Mesothelial cell of epicardium (in vitro differentiated cells): ENCODE results near the gene MTMR3. TPM values are rescaled to one million over a fixed set of nuclear protein-coding genes. Genes with fewer than 3 reads are reported as not detected.

Experiments used
- DNase-seq, 2 experiments: peaks; one replicate each; pipeline ENCODE4 v3.0.0; 2021; ENCODE audit warnings: low spot score in 2 of 2; ENCODE audit not compliant: unreplicated experiment in 2 of 2
- H3K27ac Mint-ChIP-seq: 2 replicates; pipeline ENCODE4 v1.8.0; 2021; ENCODE audit warnings: mixed read lengths
- H3K27me3 Mint-ChIP-seq: 2 replicates; pipeline ENCODE4 v1.8.0; 2021; ENCODE audit warnings: low read depth, mixed read lengths
- H3K36me3 Mint-ChIP-seq: 2 replicates; pipeline ENCODE4 v1.8.0; 2021; ENCODE audit warnings: mixed read lengths
- H3K4me1 Mint-ChIP-seq: 2 replicates; pipeline ENCODE4 v1.8.0; 2021; ENCODE audit warnings: mixed read lengths
- H3K4me3 Mint-ChIP-seq: 2 replicates; pipeline ENCODE4 v1.8.0; 2021; ENCODE audit warnings: mild to moderate bottlenecking, moderate library complexity, mixed read lengths
- H3K9me3 Mint-ChIP-seq: 2 replicates; pipeline ENCODE4 v1.8.0; 2021; ENCODE audit warnings: mixed read lengths
- CTCF ChIP-seq: fragments of 200-600 bp; sonication (generic); IDR thresholded peaks from one replicate; pipeline ENCODE4 v1.5.0; 2021; ENCODE audit warnings: antibody characterized with exemption; ENCODE audit not compliant: unreplicated experiment
- total RNA-seq: library from RNA; stranded (reverse); gene quantifications from 3 replicates; pipeline ENCODE4 v1.2.1, GENCODE V29; 2021

The MTMR3 gene
- total RNA-seq, 1 donor from 2014 or later: 58.7 TPM

DNA sequence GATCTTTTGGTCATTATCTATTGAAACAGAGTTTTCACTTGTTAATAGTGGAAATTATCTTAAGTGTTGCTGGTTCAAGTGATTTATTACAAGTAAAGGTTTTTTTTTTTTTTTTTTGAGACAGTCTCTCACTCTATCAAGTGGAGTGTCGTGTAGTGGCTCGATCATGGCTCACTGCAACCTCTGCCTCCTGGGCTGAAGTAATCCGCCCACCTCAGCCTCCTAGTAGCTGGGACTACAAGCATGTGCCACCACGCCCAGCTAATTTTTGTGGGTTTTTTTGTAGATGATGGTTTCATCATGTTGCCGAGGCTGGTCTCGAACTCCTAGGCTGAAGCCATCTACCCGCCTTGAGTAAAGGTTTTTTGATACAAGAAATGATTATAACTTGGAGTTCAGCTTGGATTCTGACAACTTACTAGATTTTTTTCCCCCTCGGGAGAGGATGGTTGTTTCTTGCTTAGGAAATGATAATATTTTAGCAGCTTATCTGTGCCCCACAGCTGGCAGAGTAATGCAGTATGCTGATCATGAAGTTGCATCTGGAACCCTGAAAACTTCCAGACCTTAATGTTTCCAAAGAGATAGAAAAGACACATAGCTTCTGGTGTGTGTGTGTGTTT is 68.9 kb downstream of the MTMR3 start:
- no peak for TF ChIP-seq CTCF
- Mint-ChIP-seq H3K4me3 (no peak overlapping the region), H3K4me1 (peaks cover 23% of the 10 kb centered on the region), H3K36me3 (no peaks in the 10 kb centered on the region), H3K27ac (no peak overlapping the region), H3K27me3 (no peaks in the 10 kb centered on the region), H3K9me3 (no peaks in the 10 kb centered on the region)
- no peak for DNase-seq

DNA sequence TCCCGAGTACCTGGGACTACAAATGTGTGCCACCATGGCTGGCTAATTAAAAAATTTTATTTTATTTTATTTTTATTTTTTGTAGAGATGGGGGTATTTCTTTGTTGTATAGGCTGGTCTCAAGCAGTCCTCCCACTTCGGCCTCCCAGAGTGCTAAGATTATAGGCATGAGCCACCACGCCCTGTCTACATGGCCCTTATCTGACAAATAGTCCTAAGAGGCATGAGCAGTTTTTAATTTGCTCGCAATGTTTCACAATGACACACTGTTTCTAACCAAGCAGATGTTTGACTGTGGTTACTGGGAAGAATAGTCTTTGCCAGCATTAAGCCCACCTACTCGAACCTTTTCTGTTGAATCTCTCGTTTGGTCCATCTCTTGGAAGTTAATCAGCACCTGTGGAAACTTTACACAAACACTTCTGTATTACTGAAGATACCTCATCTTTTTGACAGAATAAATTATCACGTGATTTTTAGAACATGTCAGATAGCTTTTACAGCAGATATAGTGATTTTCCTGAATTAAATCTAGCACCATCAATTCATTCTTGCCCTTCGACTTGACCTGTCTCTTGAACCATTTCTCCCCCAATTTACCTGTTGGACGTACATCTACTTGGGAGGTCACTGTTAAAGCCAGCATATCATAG is 71.4 kb downstream of the MTMR3 start:
- H3K4me1 Mint-ChIP-seq: peaks cover 9% of the 10 kb centered on the region
- no peak for TF ChIP-seq CTCF
- H3K27me3 Mint-ChIP-seq: no peaks in the 10 kb centered on the region
- peaks cover 3% of the 10 kb centered on the region for H3K36me3 Mint-ChIP-seq
- H3K4me3 Mint-ChIP-seq: no peak overlapping the region
- H3K27ac Mint-ChIP-seq: no peak overlapping the region
- H3K9me3 Mint-ChIP-seq: no peaks in the 10 kb centered on the region
- no peak for DNase-seq

- no peak overlapping the region for H3K4me3 Mint-ChIP-seq
- no peak for DNase-seq
- TF ChIP-seq CTCF: no peak
- H3K27ac Mint-ChIP-seq: no peak overlapping the region
- peaks cover 3% of the 10 kb centered on the region for H3K36me3 Mint-ChIP-seq
- H3K4me1 Mint-ChIP-seq: peaks cover 2% of the 10 kb centered on the region
- H3K27me3 Mint-ChIP-seq: no peaks in the 10 kb centered on the region
- H3K9me3 Mint-ChIP-seq: no peaks in the 10 kb centered on the region
Observed at GRCh38 chr22:29956680-29957079, 73.7 kb downstream of the MTMR3 start.

- Mint-ChIP-seq H3K9me3 (no peaks in the 10 kb centered on the region), H3K4me1 (peaks cover 2% of the 10 kb centered on the region), H3K4me3 (no peak overlapping the region), H3K27ac (no peak overlapping the region), H3K27me3 (no peaks in the 10 kb centered on the region), H3K36me3 (peaks cover 3% of the 10 kb centered on the region)
- no peak for DNase-seq
- no peak for TF ChIP-seq CTCF
Observed at GRCh38 chr22:29958170-29958569, 75.2 kb downstream of the MTMR3 start.

- Mint-ChIP-seq H3K4me3 (no peak overlapping the region), H3K36me3 (peaks cover 3% of the 10 kb centered on the region), H3K9me3 (no peaks in the 10 kb centered on the region), H3K27me3 (no peaks in the 10 kb centered on the region), H3K27ac (no peak overlapping the region), H3K4me1 (no peaks in the 10 kb centered on the region)
- no peak for TF ChIP-seq CTCF
- no peak for DNase-seq
Observed at GRCh38 chr22:29964776-29965175, 81.8 kb downstream of the MTMR3 start.
